HG03039 (cell line): ENCODE results near the gene EXT2.

Source experiments
- ATAC-seq: cut with Tn5 transposase; IDR thresholded peaks from one replicate; pipeline ENCODE4 v1.9.1; 2021; ENCODE audit warnings: mild to moderate bottlenecking, moderate library complexity; ENCODE audit not compliant: unreplicated experiment

EXT2 gene

GRCh38 chr11:44235765-44236201 lies 140.3 kb downstream of the EXT2 start:
- no peak for ATAC-seq

DNA sequence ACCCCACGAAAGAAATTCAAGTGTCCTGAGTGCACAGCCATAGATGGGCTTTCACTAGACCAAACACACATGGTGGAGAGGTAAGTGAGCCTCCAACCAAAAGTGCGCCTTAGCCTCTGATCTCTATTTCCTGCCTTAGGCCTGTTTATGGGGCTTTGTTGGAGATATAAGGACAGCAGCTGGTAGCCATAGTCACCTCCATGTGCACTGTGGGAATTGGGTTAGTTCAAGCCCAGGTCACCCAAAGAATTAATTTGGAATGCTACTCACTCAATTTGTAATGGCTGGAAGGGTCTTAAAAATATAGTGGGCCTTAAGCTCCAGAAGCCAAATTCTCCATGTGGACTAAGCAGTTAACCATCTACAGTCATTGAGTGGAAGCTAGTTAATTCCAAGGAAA lies 140.8 kb downstream of the EXT2 start:
- no peak for ATAC-seq

GRCh38 chr11:44237156-44237555 lies 141.7 kb downstream of the EXT2 start:
- ATAC-seq, result no peak

GRCh38 chr11:44241851-44242250 lies 146.4 kb downstream of the EXT2 start:
- ATAC-seq, result no peak

- ATAC-seq, result no peak
Measured at GRCh38 chr11:44243086-44243485, 147.6 kb downstream of the EXT2 start.

GRCh38 chr11:44243595-44244343 lies 148.3 kb downstream of the EXT2 start:
- no peak for ATAC-seq

DNA sequence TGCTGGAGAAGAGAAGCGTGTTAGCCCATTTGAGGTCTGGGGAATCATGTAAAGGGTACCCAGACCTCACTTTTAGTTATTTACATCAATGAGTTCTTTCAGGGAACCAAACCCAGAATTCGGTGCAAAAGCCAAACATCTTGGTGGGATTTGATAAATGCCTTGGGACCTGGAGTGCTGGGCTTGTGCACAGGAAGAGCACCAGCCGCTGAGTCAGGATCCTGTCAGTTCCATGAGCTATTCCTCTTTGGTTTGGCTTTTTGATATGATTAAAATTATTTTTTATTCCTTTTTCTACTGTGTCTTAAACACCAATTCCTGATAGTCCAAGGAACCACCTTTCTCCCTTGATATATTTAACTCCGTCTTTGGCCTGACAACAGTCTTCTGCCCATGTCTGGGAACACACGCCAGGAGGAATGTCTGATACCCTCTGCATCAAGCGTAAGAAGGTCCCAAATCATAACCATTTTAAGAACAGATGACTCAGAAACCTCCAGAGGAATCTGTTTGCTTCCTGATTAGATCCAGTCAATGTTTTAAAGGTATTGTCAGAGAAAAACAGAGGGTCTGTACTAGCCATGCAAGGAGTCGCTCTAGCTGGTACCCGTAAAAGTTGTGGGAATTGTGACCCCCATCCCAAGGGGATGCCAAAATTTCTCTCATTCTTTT lies 149.3 kb downstream of the EXT2 start:
- ATAC-seq, result no peak

DNA sequence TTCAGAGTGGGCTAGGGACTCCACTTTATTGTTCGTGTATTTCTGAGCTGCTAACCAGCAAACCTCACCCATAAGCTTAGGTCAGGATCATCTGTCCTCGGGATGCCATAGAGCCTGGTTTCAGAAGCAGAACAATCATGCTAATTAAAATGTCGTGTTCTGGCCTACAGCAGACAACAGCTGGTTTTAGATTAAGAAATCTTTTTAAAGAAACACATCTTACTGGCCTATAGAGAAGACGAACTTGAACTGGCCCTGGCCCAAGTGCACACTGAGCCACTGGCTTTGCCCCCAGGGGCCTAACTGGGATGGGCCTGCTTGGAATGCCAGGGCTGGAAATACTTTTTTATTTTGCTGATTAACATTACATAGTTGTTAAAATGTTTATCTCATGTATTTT lies 151.2 kb downstream of the EXT2 start:
- ATAC-seq, result no peak

GRCh38 chr11:44247508-44247907 lies 152.0 kb downstream of the EXT2 start:
- no peak for ATAC-seq

DNA sequence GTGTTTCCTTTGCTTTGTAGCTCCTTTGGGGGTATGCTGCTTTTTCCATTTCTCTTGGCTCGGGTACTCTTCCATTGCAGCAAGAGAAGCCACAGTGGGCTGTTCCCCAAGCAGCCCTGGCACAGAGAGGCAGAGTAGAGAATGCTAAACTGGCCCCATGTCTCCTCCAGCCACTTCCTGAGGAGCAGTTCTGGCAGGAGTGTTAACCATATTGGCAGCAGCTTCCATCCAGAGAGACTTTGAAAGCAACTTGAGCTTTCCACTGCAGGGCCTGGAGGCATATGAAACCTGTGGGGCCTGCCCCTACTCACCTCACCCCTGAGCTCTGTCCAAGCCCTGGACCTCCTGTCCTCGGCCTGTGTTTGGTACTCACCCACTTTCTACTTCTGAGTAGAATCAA lies 152.6 kb downstream of the EXT2 start:
- ATAC-seq, result no peak

- no peak for ATAC-seq
Measured at GRCh38 chr11:44250421-44250820, 154.9 kb downstream of the EXT2 start.

- ATAC-seq, result no peak
Measured at GRCh38 chr11:44252999-44253602, 157.6 kb downstream of the EXT2 start.

DNA sequence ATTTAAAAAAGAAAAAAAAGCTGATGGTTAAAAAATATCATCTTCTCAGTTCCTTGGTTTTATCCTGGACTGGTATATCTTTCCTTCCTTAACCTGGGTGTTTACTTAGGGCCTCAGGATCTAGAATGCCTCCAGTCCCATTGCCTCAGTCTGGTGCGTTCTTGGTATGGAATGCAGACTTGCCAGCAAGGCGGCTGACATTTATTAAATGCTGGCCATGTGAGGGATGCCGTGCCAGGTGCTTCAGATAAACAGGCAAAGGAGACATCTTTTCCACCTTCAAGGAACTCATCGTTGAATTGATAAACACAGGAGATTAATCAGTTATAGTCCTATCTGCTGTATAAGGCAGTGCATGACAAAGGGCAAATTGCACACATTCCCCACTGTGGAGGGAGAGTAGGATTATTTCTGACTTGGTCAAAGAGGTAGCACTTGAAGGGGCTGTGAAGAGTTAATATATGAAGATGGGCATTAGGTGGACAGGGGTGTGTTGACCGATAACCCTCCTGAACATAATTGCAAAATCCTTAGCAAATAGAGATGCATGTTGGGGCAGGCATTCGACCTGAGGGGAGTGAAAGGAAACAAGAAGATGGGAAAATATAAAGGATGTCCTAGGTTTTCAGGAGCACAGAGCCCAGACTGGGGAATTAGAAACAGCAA lies 160.1 kb downstream of the EXT2 start:
- ATAC-seq, result no peak

GRCh38 chr11:44256673-44257291 lies 161.3 kb downstream of the EXT2 start:
- no peak for ATAC-seq

DNA sequence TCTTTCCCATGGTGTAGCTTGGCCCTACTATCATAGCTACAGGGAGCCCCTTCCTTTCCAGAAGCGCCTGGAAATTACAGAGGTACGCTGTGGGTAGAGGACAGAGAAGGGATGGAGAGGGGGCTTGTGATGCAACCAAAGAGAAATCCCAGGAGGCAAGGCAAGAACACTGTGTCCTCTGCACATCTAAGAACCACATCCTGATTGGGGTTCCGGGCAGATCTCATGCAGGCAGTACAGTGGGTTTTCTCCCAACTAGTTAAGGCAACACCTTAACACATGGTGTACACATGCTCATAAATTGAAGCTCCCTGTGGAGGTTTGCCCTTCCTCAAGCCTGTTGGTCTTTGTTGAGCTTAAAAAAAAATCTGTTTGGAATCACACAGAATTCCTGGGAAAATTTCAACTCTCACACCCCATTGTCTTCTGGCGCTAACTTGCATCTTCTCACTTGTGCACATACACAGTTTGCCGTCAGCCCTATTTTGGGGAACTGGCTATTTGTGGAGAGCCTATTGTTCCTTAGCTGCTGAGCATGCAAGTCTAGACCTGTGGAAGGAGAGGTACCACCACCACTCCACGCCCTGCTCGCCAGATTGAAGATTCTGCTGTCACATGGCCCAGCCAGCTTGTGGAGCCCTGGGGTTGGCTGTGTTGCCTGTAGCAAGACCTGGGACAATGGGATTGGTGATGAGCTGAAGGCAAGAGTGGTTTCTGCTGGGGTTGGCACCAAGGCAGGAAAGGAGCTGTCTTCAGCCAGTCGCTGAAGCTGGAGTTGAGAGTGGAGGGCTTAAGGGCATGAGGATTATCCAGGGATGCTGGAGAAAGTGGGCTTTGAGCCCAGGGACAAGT lies 162.1 kb downstream of the EXT2 start:
- no peak for ATAC-seq

GRCh38 chr11:44258190-44258489 lies 162.7 kb downstream of the EXT2 start:
- no peak for ATAC-seq

GRCh38 chr11:44258839-44259420 lies 163.5 kb downstream of the EXT2 start:
- no peak for ATAC-seq

- no peak for ATAC-seq
Measured at GRCh38 chr11:44260081-44260480, 164.6 kb downstream of the EXT2 start.

- ATAC-seq, result no peak
Measured at GRCh38 chr11:44261800-44262591, 166.5 kb downstream of the EXT2 start.
